ENCODE results near the gene SCYGR6. TPM values are rescaled to one million over a fixed set of nuclear protein-coding genes. Genes with fewer than 3 reads are reported as not detected.
A peak's percentile ranks its signal among the peaks of the same experiment; 100 is the strongest.
"Not testable (repeated sequence)": the region's sequence is repeated elsewhere in the genome, so short reads cannot be mapped to it uniquely, and the experiment has no call there.

Gene SCYGR6
- polyA plus RNA-seq, 1 experiment, result not detected

- no peak overlapping the region for H3K27ac ChIP-seq (ENCODE audit: low read depth, low read length)
- ChIA-PET CTCF (interaction anchor here (0.6 to 1.3 kb wide), 2 partner anchors 101 to 1436 kb away, joined by 4 read pairs; no protein-coding TSS in a partner anchor), POLR2A (no interaction called here)
- H3K4me3 ChIP-seq (ENCODE audit: low read depth, low read length), result no peak overlapping the region
- H3K9me3 ChIP-seq (ENCODE audit: control insufficient read depth, insufficient read depth, low read length), result no peaks in the 10 kb centered on the region
- no peak for TF ChIP-seq CTCF (IDR thresholded peaks at IDR 0.05; ENCODE audit: low read depth, low read length)
- no peak for DNase-seq (ENCODE audit: low read depth, low spot score)
- H3K27me3 ChIP-seq (ENCODE audit: control insufficient read depth, insufficient read depth, low read length), result peaks cover 2% of the 10 kb centered on the region
Measured at GRCh38 chr2:227759411-227760118, 35.0 kb upstream of the SCYGR6 start.

GRCh38 chr2:227756261-227756660 is 31.7 kb upstream of the SCYGR6 start:
- POLR2A ChIA-PET; H3K9me3 ChIP-seq (ENCODE audit: control insufficient read depth, insufficient read depth, low read length); H3K27ac ChIP-seq (ENCODE audit: low read depth, low read length); H3K4me3 ChIP-seq (ENCODE audit: low read depth, low read length); H3K27me3 ChIP-seq (ENCODE audit: control insufficient read depth, insufficient read depth, low read length); DNase-seq (ENCODE audit: low read depth, low spot score): not testable (repeated sequence)
- CTCF ChIA-PET, result interaction anchor here (0.6 to 2.1 kb wide), 4 partner anchors 10 to 1517 kb away, joined by 3 to 12 read pairs (median 6); no protein-coding TSS in a partner anchor

- peak; percentile 33; the same call in 1 of the 2 replicates for TF ChIP-seq CTCF (IDR thresholded peaks at IDR 0.05; ENCODE audit: low read depth, low read length)
- no peak overlapping the region for H3K4me3 ChIP-seq (ENCODE audit: low read depth, low read length)
- no peaks in the 10 kb centered on the region for H3K27me3 ChIP-seq (ENCODE audit: control insufficient read depth, insufficient read depth, low read length)
- POLR2A ChIA-PET, result no interaction called here
- CTCF ChIA-PET, result no interaction called here
- H3K9me3 ChIP-seq (ENCODE audit: control insufficient read depth, insufficient read depth, low read length), result no peaks in the 10 kb centered on the region
- no peak for DNase-seq (ENCODE audit: low read depth, low spot score)
- no peak overlapping the region for H3K27ac ChIP-seq (ENCODE audit: low read depth, low read length)
Measured at GRCh38 chr2:227748079-227748478, 23.5 kb upstream of the SCYGR6 start.

- H3K4me3 ChIP-seq (ENCODE audit: low read depth, low read length), result no peak within 1 kb of the TSS
- CTCF ChIA-PET, result no interaction called here
Measured at GRCh38 chr2:227745594-227745993, 21.0 kb upstream of the SCYGR6 start, which contains the start of gene SCYGR8. SCYGR8 (plus strand) TSS chr2:227745894; CDS start chr2:227745894, 0 bp downstream.

GRCh38 chr2:227740705-227741104 is 16.1 kb upstream of the SCYGR6 start:
- H3K27me3 ChIP-seq (ENCODE audit: control insufficient read depth, insufficient read depth, low read length); H3K4me3 ChIP-seq (ENCODE audit: low read depth, low read length); DNase-seq (ENCODE audit: low read depth, low spot score); H3K9me3 ChIP-seq (ENCODE audit: control insufficient read depth, insufficient read depth, low read length); POLR2A ChIA-PET; H3K27ac ChIP-seq (ENCODE audit: low read depth, low read length): not testable (repeated sequence)
- TF ChIP-seq CTCF (IDR thresholded peaks at IDR 0.05; ENCODE audit: low read depth, low read length), result peak; percentile 27
- CTCF ChIA-PET, result interaction anchor here (0.6 to 1.0 kb wide), 5 partner anchors 24 to 502 kb away, joined by 3 to 7 read pairs (median 5); no protein-coding TSS in a partner anchor

More at GRCh38 chr2:227745594-227745993, 21.0 kb upstream of the SCYGR6 start, which contains the start of gene SCYGR8:
- Histone ChIP-seq H3K27me3 (ENCODE audit: control insufficient read depth, insufficient read depth, low read length) (no peaks in the 10 kb centered on the region), H3K27ac (ENCODE audit: low read depth, low read length) (no peak within 1 kb of the TSS), H3K9me3 (ENCODE audit: control insufficient read depth, insufficient read depth, low read length) (no peaks in the 10 kb centered on the region)
- no peak for TF ChIP-seq CTCF (IDR thresholded peaks at IDR 0.05; ENCODE audit: low read depth, low read length)
- no peak for DNase-seq (ENCODE audit: low read depth, low spot score)
- POLR2A ChIA-PET, result no interaction called here

All from AG04450 (cell line).